Measurements from ENCODE around the gene CACNA2D3. TPM values are rescaled to one million over a fixed set of nuclear protein-coding genes. Genes with fewer than 3 reads are reported as not detected.

CACNA2D3 gene
- total RNA-seq, 2 donors from 2014 or later = 1.1 to 5.9 TPM

DNA sequence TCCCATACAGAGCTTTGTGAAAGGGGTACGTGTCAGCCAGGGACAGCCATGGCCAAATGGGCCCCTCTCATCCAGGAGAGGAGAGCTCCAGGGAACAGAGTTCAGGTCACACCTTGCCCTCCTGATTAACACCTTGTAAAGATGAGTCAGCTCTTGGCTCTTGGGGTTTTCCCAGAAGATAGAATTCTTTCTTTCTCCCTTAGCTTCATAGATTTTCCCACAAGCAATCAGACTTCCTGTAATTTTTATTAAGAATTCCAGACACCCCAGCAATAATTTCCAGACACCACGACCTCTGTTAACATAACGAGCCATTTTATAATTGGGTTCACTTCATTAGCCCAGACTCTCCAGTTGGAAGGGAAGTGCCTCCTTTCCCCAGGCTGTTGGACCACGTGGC lies 719.1 kb downstream of the CACNA2D3 start:
- Histone ChIP-seq H3K27ac (no peak overlapping the region), H3K27me3 (replicated peaks; ENCODE audit: insufficient read depth) (no peaks in the 10 kb centered on the region), H3K4me1 (replicated peaks) (no peaks in the 10 kb centered on the region), H3K9me3 (no peaks in the 10 kb centered on the region), H3K4me3 (no peak overlapping the region), H3K36me3 (no peaks in the 10 kb centered on the region)
- no peak for DNase-seq (ENCODE audit: low spot score)
- WGBS = 89% methylated on average over 4 of the region's 4 CpGs
- intact Hi-C loops (cut with DNase I) = no loop called here
- TF ChIP-seq, protein P1, sequence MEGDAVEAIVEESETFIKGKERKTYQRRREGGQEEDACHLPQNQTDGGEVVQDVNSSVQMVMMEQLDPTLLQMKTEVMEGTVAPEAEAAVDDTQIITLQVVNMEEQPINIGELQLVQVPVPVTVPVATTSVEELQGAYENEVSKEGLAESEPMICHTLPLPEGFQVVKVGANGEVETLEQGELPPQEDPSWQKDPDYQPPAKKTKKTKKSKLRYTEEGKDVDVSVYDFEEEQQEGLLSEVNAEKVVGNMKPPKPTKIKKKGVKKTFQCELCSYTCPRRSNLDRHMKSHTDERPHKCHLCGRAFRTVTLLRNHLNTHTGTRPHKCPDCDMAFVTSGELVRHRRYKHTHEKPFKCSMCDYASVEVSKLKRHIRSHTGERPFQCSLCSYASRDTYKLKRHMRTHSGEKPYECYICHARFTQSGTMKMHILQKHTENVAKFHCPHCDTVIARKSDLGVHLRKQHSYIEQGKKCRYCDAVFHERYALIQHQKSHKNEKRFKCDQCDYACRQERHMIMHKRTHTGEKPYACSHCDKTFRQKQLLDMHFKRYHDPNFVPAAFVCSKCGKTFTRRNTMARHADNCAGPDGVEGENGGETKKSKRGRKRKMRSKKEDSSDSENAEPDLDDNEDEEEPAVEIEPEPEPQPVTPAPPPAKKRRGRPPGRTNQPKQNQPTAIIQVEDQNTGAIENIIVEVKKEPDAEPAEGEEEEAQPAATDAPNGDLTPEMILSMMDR (IDR thresholded peaks at IDR 0.05) = no peak
- TF ChIP-seq POLR2AphosphoS5 (IDR thresholded peaks at IDR 0.05) = no peak
- TF ChIP-seq POLR2A (IDR thresholded peaks at IDR 0.05) = no peak

DNA sequence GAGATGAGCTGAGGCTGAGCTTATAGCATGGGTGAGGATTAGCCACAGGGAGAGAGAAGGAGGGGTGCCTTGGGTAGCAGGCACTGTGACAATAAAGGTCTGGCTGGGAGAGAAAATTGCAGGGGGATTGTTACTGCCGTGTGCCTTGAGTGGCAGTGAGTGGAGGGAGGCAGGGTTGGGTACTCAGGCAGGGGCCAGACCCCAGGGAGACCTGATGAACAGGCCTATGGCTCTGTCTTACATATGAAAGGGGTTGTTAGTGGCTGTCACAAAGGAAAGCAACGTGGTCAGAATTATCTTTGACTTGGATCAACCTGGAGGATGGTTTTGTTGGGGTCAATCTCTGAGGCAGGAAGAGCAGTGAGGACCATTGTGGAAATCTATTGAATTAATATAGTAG lies 721.0 kb downstream of the CACNA2D3 start:
- 82% methylated on average over 2 of the region's 2 CpGs for WGBS
- no peak overlapping the region for H3K27ac ChIP-seq
- intact Hi-C loops (cut with DNase I) = no loop called here
- no peaks in the 10 kb centered on the region for H3K36me3 ChIP-seq
- no peak overlapping the region for H3K4me3 ChIP-seq
- no peaks in the 10 kb centered on the region for H3K27me3 ChIP-seq (replicated peaks; ENCODE audit: insufficient read depth)
- no peaks in the 10 kb centered on the region for H3K9me3 ChIP-seq
- DNase-seq (ENCODE audit: low spot score) = no peak
- TF ChIP-seq, protein P1 (IDR thresholded peaks at IDR 0.05) = no peak
- TF ChIP-seq POLR2AphosphoS5 (IDR thresholded peaks at IDR 0.05) = no peak
- no peak for TF ChIP-seq POLR2A (IDR thresholded peaks at IDR 0.05)
- H3K4me1 ChIP-seq (replicated peaks) = no peaks in the 10 kb centered on the region

DNA sequence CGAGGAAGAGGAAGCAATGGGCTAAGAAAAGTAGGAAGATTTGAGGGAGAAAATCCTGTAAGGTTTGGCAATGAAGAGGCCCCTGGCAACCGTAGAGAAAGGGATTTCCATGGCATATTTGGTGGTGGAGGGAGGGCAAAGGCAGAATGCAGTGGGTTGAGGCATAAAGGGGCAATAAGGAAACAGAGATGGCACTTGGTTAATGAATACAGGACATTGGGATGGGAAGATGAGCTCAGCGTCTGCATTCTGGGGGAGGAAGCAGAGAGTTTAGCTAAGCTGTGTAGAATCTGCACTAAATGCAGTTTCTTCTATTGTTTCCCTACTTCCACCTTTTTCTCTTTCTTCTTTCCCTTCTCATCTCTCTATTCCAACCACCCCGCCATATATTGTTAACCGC lies 721.9 kb downstream of the CACNA2D3 start:
- DNase-seq (ENCODE audit: low spot score) = no peak
- intact Hi-C loops (cut with DNase I) = no loop called here
- WGBS = 95% methylated on average over 5 of the region's 5 CpGs

DNA sequence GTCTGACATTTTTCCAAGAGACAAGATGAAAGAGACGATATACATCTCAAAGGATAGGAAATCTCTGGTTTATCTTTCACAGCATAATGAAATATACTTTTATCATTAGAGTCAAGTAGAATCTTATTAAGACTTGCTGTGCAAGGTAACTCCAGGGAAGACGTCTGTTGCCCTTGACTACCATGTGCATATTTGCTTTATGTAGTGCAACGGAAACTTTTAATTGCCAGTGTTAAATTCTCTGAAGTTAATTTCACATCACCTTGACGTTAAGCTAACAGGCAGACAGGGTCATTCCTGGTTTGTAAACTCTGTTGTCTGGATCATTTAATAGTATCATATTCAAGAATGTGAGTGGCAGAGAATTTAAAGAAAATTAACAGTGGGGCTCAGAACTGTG lies 722.7 kb downstream of the CACNA2D3 start:
- no peaks in the 10 kb centered on the region for H3K4me1 ChIP-seq (replicated peaks)
- H3K9me3 ChIP-seq = no peaks in the 10 kb centered on the region
- H3K36me3 ChIP-seq = no peaks in the 10 kb centered on the region
- H3K27ac ChIP-seq = no peak overlapping the region
- H3K27me3 ChIP-seq (replicated peaks; ENCODE audit: insufficient read depth) = no peaks in the 10 kb centered on the region
- intact Hi-C loops (cut with DNase I) = no loop called here
- H3K4me3 ChIP-seq = no peak overlapping the region
- no peak for DNase-seq (ENCODE audit: low spot score)
- TF ChIP-seq POLR2A (IDR thresholded peaks at IDR 0.05) = no peak
- TF ChIP-seq, protein P1 (IDR thresholded peaks at IDR 0.05) = no peak
- no peak for TF ChIP-seq POLR2AphosphoS5 (IDR thresholded peaks at IDR 0.05)
- 39% methylated on average over 4 of the region's 4 CpGs for WGBS

More for the DNA sequence above, 721.9 kb downstream of the CACNA2D3 start:
- Histone ChIP-seq H3K4me3 (no peak overlapping the region), H3K27ac (no peak overlapping the region), H3K36me3 (no peaks in the 10 kb centered on the region), H3K27me3 (replicated peaks; ENCODE audit: insufficient read depth) (no peaks in the 10 kb centered on the region), H3K4me1 (replicated peaks) (no peaks in the 10 kb centered on the region), H3K9me3 (no peaks in the 10 kb centered on the region)
- TF ChIP-seq, protein P1 (IDR thresholded peaks at IDR 0.05) = no peak
- TF ChIP-seq POLR2AphosphoS5 (IDR thresholded peaks at IDR 0.05) (no peak), POLR2A (IDR thresholded peaks at IDR 0.05) (no peak)

DNA sequence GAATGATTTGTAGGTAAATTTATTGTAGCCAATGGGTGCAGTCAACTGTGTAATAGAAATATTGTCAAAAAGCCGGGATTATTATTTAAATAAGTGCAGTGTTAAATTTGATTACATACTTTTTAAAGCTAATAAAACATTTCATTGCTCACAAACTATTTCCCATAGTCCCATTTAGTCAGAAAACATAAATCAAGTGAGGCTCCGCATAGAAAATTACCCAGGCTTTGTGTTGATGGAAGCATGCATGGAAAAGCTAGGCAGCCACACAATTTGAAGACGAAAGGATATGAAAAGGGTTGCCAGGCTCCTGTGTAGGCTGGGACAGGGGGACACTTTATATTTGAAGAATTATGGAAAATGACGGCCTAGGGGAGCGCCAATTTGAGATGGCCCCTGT lies 723.2 kb downstream of the CACNA2D3 start:
- H3K9me3 ChIP-seq = no peaks in the 10 kb centered on the region
- H3K27ac ChIP-seq = no peak overlapping the region
- TF ChIP-seq POLR2A (IDR thresholded peaks at IDR 0.05) (no peak), POLR2AphosphoS5 (IDR thresholded peaks at IDR 0.05) (no peak)
- TF ChIP-seq, protein P1 (IDR thresholded peaks at IDR 0.05) = no peak
- 41% methylated on average over 5 of the region's 5 CpGs for WGBS
- H3K4me1 ChIP-seq (replicated peaks) = no peaks in the 10 kb centered on the region
- H3K36me3 ChIP-seq = no peaks in the 10 kb centered on the region
- intact Hi-C loops (cut with DNase I) = no loop called here
- H3K4me3 ChIP-seq = no peak overlapping the region
- no peak for DNase-seq (ENCODE audit: low spot score)
- H3K27me3 ChIP-seq (replicated peaks; ENCODE audit: insufficient read depth) = no peaks in the 10 kb centered on the region
